HepG2 (cell line): ENCODE data around the gene MRAP. TPM values are rescaled to one million over a fixed set of nuclear protein-coding genes. Genes with fewer than 3 reads are reported as not detected.

Experiments used
- AGO1 ChIP-seq: fragments of 200-400 bp; formaldehyde crosslinking; IDR thresholded peaks from 2 replicates; pipeline ENCODE4 v1.6.1; 2017; ENCODE audit warnings: mild to moderate bottlenecking, low read depth, low read length, moderate library complexity; ENCODE audit not compliant: poor library complexity, severe bottlenecking
- CCDC6 ChIP-seq: sonication (generic); formaldehyde crosslinking; IDR thresholded peaks from 2 replicates; pipeline ENCODE4 v1.8.1; 2022; ENCODE audit warnings: mild to moderate bottlenecking, missing genetic modification reagents, moderate library complexity
- E2F2 ChIP-seq: sonication (generic); formaldehyde crosslinking; IDR thresholded peaks from 2 replicates; pipeline ENCODE4 v1.4.0; 2020; ENCODE audit warnings: missing genetic modification reagents, borderline replicate concordance
- FOXK1 ChIP-seq: sonication (generic); formaldehyde crosslinking; IDR thresholded peaks from 2 replicates; pipeline ENCODE4 v1.4.0; 2020; ENCODE audit warnings: low read depth, missing genetic modification reagents, borderline replicate concordance
- FOXO4 ChIP-seq: sonication (generic); formaldehyde crosslinking; conservative IDR thresholded peaks from 2 replicates; pipeline ENCODE4 v1.8.1; 2023; ENCODE audit warnings: missing genetic modification reagents
- HNRNPLL ChIP-seq: fragments of 200-400 bp; formaldehyde crosslinking; IDR thresholded peaks from 2 replicates; pipeline ENCODE4 v1.6.1; 2017; ENCODE audit warnings: mild to moderate bottlenecking, low read depth, low read length; ENCODE audit not compliant: poor library complexity, severe bottlenecking
- JDP2 ChIP-seq: sonication (generic); formaldehyde crosslinking; IDR thresholded peaks from 2 replicates; pipeline ENCODE4 v1.8.1; 2022; ENCODE audit warnings: missing genetic modification reagents, borderline replicate concordance
- JUN ChIP-seq: sonication (generic); formaldehyde crosslinking; IDR thresholded peaks from 2 replicates; pipeline ENCODE4 v1.4.0; 2020; ENCODE audit warnings: mild to moderate bottlenecking, missing genetic modification reagents
- KDM5A ChIP-seq: fragments of 200-600 bp; sonication (generic); IDR thresholded peaks from 2 replicates; pipeline ENCODE4 v1.7.0; 2018; ENCODE audit warnings: antibody characterized with exemption, mild to moderate bottlenecking, low read length, borderline replicate concordance
- KDM6A ChIP-seq: IDR thresholded peaks from 2 replicates; pipeline ENCODE4 v1.6.1; 2016; ENCODE audit warnings: low read depth
- MEF2D ChIP-seq: sonication (generic); formaldehyde crosslinking; IDR thresholded peaks from 2 replicates; pipeline ENCODE4 v1.5.1; 2020; ENCODE audit warnings: mild to moderate bottlenecking, missing genetic modification reagents
- PRDM15 ChIP-seq: sonication (generic); formaldehyde crosslinking; IDR thresholded peaks from 2 replicates; pipeline ENCODE4 v1.4.0; 2020; ENCODE audit warnings: missing genetic modification reagents
- SNAI1 ChIP-seq: sonication (generic); formaldehyde crosslinking; IDR thresholded peaks from 2 replicates; pipeline ENCODE4 v1.5.0; 2020; ENCODE audit warnings: mild to moderate bottlenecking, missing genetic modification reagents, borderline replicate concordance
- SOX5 ChIP-seq: IDR thresholded peaks from 2 replicates; pipeline ENCODE4 v1.6.1; 2016; ENCODE audit warnings: borderline replicate concordance
- TBL1XR1 ChIP-seq: fragments of 150-350 bp; IDR thresholded peaks from 2 replicates; pipeline ENCODE4 v1.6.1; 2014; ENCODE audit warnings: borderline replicate concordance, low read length; ENCODE audit not compliant: partially characterized antibody
- TBX3 ChIP-seq: fragments of 450-650 bp; IDR thresholded peaks from 2 replicates; pipeline ENCODE4 v1.6.1; 2017; ENCODE audit warnings: antibody characterized with exemption, mild to moderate bottlenecking, inconsistent platforms, borderline replicate concordance
- ZNF10 ChIP-seq: sonication (generic); formaldehyde crosslinking; IDR thresholded peaks from 2 replicates; pipeline ENCODE4 v1.4.0; 2020; ENCODE audit warnings: mild to moderate bottlenecking, low read depth, missing genetic modification reagents, borderline replicate concordance
- ZNF12 ChIP-seq: sonication (generic); formaldehyde crosslinking; IDR thresholded peaks from 2 replicates; pipeline ENCODE4 v1.5.0; 2020; ENCODE audit warnings: missing genetic modification reagents
- ZNF224 ChIP-seq: sonication (generic); formaldehyde crosslinking; IDR thresholded peaks from 2 replicates; pipeline ENCODE4 v1.5.0; 2020; ENCODE audit warnings: mild to moderate bottlenecking, missing genetic modification reagents
- ZNF263 ChIP-seq: sonication (generic); formaldehyde crosslinking; IDR thresholded peaks from 2 replicates; pipeline ENCODE4 v1.4.0; 2020; ENCODE audit warnings: missing genetic modification reagents
- ZNF441 ChIP-seq: sonication (generic); formaldehyde crosslinking; IDR thresholded peaks from 2 replicates; pipeline ENCODE4 v1.7.0; 2021; ENCODE audit warnings: missing genetic modification reagents, borderline replicate concordance
- ZNF766 ChIP-seq: sonication (generic); formaldehyde crosslinking; IDR thresholded peaks from 2 replicates; pipeline ENCODE4 v1.5.0; 2020; ENCODE audit warnings: missing genetic modification reagents, borderline replicate concordance
- ZNF878 ChIP-seq: sonication (generic); formaldehyde crosslinking; IDR thresholded peaks from 2 replicates; pipeline ENCODE4 v1.8.1; 2023; ENCODE audit warnings: mild to moderate bottlenecking, missing genetic modification reagents, moderate library complexity
- ZNF891 ChIP-seq: sonication (generic); formaldehyde crosslinking; IDR thresholded peaks from 2 replicates; pipeline ENCODE4 v1.5.0; 2020; ENCODE audit warnings: mild to moderate bottlenecking, missing genetic modification reagents
- polyA plus RNA-seq, 8 experiments: library from polyadenylated mRNA; depleted of rRNA in 3 of 8; stranded (reverse) in 7 of 8; unstranded in 1 of 8; fragments of >200 nt; fragmentation: Illumina TruSeq in 4 of 8; extraction: Trizol in 4 of 8; gene quantifications; 2 replicates each; pipeline versions ENCODE4 v1.2.1 to v1.2.3, GENCODE V29; 2011 to 2016; ENCODE audit warnings: low read depth in 4 of 8, missing spikeins in 1 of 8, mixed read lengths in 1 of 8; ENCODE audit not compliant: insufficient read depth in 1 of 8
- total RNA-seq, 5 experiments: library from RNA; depleted of rRNA; stranded (reverse); fragments of >200 nt; fragmentation: Illumina TruSeq; extraction: Trizol; gene quantifications; 2 replicates each; pipeline ENCODE4 v1.2.3, GENCODE V29; 2016; ENCODE audit warnings: low read depth in 1 of 5

The MRAP gene
- total and polyA plus RNA-seq, 2 of the 13 experiments (the other 11 are each of a cell fraction or from before 2014, with no cell fraction given) = 0.46 to 1.2 TPM

- TF ChIP-seq E2F2 (CRISPR knock-in tag) = no peak
- peak; percentile 32; the same call in 1 of the 2 replicates for TF ChIP-seq TBX3
- TF ChIP-seq AGO1 = peak; percentile 44
- TF ChIP-seq ZNF441 (CRISPR knock-in tag) = peak; percentile 49; the same call in 1 of the 2 replicates
- peak; percentile 29; the same call in 1 of the 2 replicates for TF ChIP-seq ZNF263 (CRISPR knock-in tag)
- TF ChIP-seq SOX5 (CRISPR knock-in tag) = no peak
- no peak for TF ChIP-seq ZNF10 (CRISPR knock-in tag)
- 0 out of 2 replicates have a peak, but pooled peaks have one; percentile 28 for TF ChIP-seq PRDM15 (CRISPR knock-in tag)
- no peak for TF ChIP-seq ZNF224 (CRISPR knock-in tag)
- TF ChIP-seq ZNF12 (CRISPR knock-in tag) = no peak
- peak; percentile 92 for TF ChIP-seq KDM5A
- peak; percentile 83; the same call in 1 of the 2 replicates for TF ChIP-seq SNAI1 (CRISPR knock-in tag)
- TF ChIP-seq TBL1XR1 = no peak
- TF ChIP-seq ZNF891 (CRISPR knock-in tag) = no peak
- no peak for TF ChIP-seq ZNF878 (CRISPR knock-in tag)
- no peak for TF ChIP-seq KDM6A
- TF ChIP-seq ZNF766 (CRISPR knock-in tag) = no peak
- TF ChIP-seq JDP2 = no peak
- no peak for TF ChIP-seq JUN
- TF ChIP-seq CCDC6 (CRISPR knock-in tag) = no peak
- TF ChIP-seq HNRNPLL = peak; percentile 69
- TF ChIP-seq MEF2D = no peak
- TF ChIP-seq FOXO4 (CRISPR knock-in tag) = no peak
- peak; percentile 64; the same call in 1 of the 2 replicates for TF ChIP-seq FOXK1 (CRISPR knock-in tag)
Observed at GRCh38 chr21:32278518-32279376, 19.9 kb upstream of the MRAP start, which contains the start of gene MIS18A (continued).
